Ovary (tissue), 9 donors: ENCODE data around the gene GAS1. TPM values are rescaled to one million over a fixed set of nuclear protein-coding genes. Genes with fewer than 3 reads are reported as not detected.

Experiments used
- DNase-seq, 5 donors: peaks; one replicate each; pipeline ENCODE4 v3.0.0-alpha.2; 2019 to 2020
- H3K27ac ChIP-seq, 2 donors: fragments of 200-600 bp; one replicate each; pipeline versions ENCODE4 v1.5.1 to v1.8.0; 2019 to 2022
- H3K27me3 ChIP-seq: fragments of 200-600 bp; one replicate; pipeline ENCODE4 v1.8.0; 2022
- H3K36me3 ChIP-seq: fragments of 200-600 bp; sonication (generic); one replicate; pipeline ENCODE4 v1.5.1; 2019
- H3K4me1 ChIP-seq: one replicate; pipeline ENCODE4 v1.8.1; 2013; ENCODE audit warnings: mild to moderate bottlenecking, moderate library complexity; ENCODE audit not compliant: insufficient read depth
- H3K4me3 ChIP-seq: fragments of 200-600 bp; sonication (generic); one replicate; pipeline ENCODE4 v1.5.1; 2017
- H3K9me3 ChIP-seq, 2 donors: fragments of 200-600 bp in 1 of 2; sonication (generic) in 1 of 2; one replicate each; pipeline versions ENCODE4 v1.5.1 to v1.8.1; 2013 to 2019; ENCODE audit warnings: mild to moderate bottlenecking in 1 of 2, moderate library complexity in 1 of 2
- EP300 ChIP-seq: sonication (generic); formaldehyde crosslinking; IDR thresholded peaks from one replicate; pipeline ENCODE4 v1.6.1; 2017; ENCODE audit warnings: antibody characterized with exemption
- POLR2A ChIP-seq: fragments of 450-650 bp; IDR thresholded peaks from one replicate; pipeline ENCODE4 v1.6.1; 2017; ENCODE audit warnings: antibody characterized with exemption, mild to moderate bottlenecking, moderate library complexity
- WGBS, 3 donors: extraction: QIAGEN DNeasy Blood & Tissue Kit in 1 of 3; methylation state at CpG; one replicate each; pipeline versions ENCODE4 v1.1.5 to v1.1.7; 2013 to 2017; 5-methylcytosine and 5-hydroxymethylcytosine counted together
- intact Hi-C, 4 donors: fragments of 100-400 bp; cut with DNase I; formaldehyde crosslinking; loops; one replicate each; pipeline versions ENCODE4 v1.11.0 to v1.15.1; 2022 to 2023
- polyA plus RNA-seq, 2 donors: library from polyadenylated mRNA; stranded (reverse); fragments of 200-250 nt in 1 of 2; fragments of 350-450 nt in 1 of 2; fragmentation: Illumina TruSeq in 1 of 2; extraction: RNeasy Lipid Tissue Mini Kit (QIAGEN cat#74804) in 1 of 2; gene quantifications; one replicate each; pipeline ENCODE4 v1.2.3, GENCODE V29; 2013 to 2014
- total RNA-seq, 7 donors: library from RNA; depleted of rRNA in 2 of 7; stranded (reverse); fragments of >200 nt in 2 of 7; fragmentation: NEBNext Ultra II Directional in 3 of 7; extraction: Animal tissue kit (Norgen Biotek cat#: 25700) in 3 of 7; gene quantifications; one replicate each; pipeline versions ENCODE4 v1.1.0 to v1.2.4, GENCODE V29; 2016 to 2023
- TF ChIP-seq, protein P1 (sequence below), 3 donors: fragments of 450-650 bp in 2 of 3; fragments of 200-600 bp in 1 of 3; IDR thresholded peaks; one replicate each; pipeline versions ENCODE4 v1.5.1 to v1.8.0; 2016 to 2022; ENCODE audit warnings: antibody characterized with exemption in 3 of 3, mild to moderate bottlenecking in 1 of 3
- donor health status: DM: no; HTN: no; CAD: no; lungs with moderate emphysema.
- donor health status: DM: no; HTN: no; CAD: no.
- donor health status: Bipolar disorder and iron deficiency.
- donor health status: DM: yes; HTN: yes; CAD: no.
- donor health status: DM: no; HTN: no; CAD: no.
- donor health status: DM: yes; HTN: yes; CAD: no.

GAS1 gene
- total and polyA plus RNA-seq, 9 donors: 30.9 to 251 (median 79.6) TPM

DNA sequence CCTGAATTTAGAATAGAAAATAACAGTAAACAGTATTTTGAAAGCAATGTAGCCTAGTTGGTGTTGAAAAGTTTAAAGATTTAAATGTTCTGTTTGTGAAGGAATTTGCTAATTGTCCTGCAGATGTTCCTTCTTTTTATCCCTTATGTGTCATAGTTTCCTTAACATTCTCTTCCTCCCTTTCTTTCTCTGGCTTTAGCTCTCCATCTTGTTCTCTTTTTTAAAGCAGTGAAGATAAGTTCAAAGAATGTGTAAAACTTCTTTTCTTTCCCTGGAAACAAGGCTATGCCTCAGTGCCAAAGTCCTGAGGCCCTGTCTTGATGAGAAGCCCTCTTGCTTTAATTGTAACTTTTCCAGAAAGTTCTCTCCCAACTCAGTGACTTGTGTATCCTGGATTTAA is 24.4 kb upstream of the GAS1 start:
- peak overlapping the region in 1 of 2 donors; percentile 56 for H3K27ac ChIP-seq
- H3K9me3 ChIP-seq: no peaks in the 10 kb centered on the region
- H3K36me3 ChIP-seq: no peaks in the 10 kb centered on the region
- DNase-seq: no peak
- no peaks in the 10 kb centered on the region for H3K27me3 ChIP-seq
- H3K4me1 ChIP-seq: peaks cover 8% of the 10 kb centered on the region
- no peak overlapping the region for H3K4me3 ChIP-seq
- intact Hi-C loops: no loop called here
- no peak for TF ChIP-seq POLR2A
- TF ChIP-seq EP300: no peak
- TF ChIP-seq, protein P1, sequence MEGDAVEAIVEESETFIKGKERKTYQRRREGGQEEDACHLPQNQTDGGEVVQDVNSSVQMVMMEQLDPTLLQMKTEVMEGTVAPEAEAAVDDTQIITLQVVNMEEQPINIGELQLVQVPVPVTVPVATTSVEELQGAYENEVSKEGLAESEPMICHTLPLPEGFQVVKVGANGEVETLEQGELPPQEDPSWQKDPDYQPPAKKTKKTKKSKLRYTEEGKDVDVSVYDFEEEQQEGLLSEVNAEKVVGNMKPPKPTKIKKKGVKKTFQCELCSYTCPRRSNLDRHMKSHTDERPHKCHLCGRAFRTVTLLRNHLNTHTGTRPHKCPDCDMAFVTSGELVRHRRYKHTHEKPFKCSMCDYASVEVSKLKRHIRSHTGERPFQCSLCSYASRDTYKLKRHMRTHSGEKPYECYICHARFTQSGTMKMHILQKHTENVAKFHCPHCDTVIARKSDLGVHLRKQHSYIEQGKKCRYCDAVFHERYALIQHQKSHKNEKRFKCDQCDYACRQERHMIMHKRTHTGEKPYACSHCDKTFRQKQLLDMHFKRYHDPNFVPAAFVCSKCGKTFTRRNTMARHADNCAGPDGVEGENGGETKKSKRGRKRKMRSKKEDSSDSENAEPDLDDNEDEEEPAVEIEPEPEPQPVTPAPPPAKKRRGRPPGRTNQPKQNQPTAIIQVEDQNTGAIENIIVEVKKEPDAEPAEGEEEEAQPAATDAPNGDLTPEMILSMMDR (IDR thresholded peaks at IDR 0.05): no peak

DNA sequence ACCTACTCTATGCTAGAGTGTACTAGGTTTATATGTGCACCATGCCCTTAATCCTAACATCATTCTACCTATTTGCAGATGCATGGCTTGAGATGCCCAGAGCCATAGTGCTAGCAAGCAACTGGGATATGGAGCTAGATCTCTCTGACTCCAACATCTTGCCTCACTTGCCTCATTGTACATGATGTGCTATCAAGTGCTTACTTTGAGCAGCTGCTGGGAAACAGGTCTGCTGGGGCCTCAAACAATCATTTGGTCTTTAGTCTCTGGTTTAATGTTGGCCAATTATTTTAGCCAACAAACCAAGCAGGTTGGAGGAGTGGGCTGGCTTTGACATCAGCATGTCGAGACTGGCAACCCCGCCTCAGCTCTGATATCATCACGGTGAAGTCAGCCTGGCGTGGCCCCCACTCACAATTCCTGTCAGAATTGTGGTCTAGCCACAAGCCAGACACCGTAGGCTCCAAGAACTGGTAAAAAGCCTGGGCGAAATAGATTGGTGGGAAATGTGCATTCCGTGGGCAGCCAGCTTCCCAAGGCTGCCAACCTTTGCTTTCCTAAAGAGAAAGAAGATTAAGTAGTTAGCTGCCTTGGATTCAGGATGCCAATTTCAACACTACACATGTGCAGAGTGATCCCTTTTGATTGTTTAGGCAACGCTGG is 21.1 kb upstream of the GAS1 start:
- Histone ChIP-seq H3K4me1 (peaks cover 14% of the 10 kb centered on the region), H3K36me3 (no peaks in the 10 kb centered on the region), H3K9me3 (no peaks in the 10 kb centered on the region), H3K4me3 (no peak overlapping the region), H3K27me3 (no peaks in the 10 kb centered on the region), H3K27ac (no peak overlapping the region)
- no peak for DNase-seq
- WGBS, 3 donors: 80 to 94% (median 81%) methylated on average over 8 of the region's 8 CpGs
- intact Hi-C loops: no loop called here
- TF ChIP-seq, protein P1 (IDR thresholded peaks at IDR 0.05): no peak
- no peak for TF ChIP-seq EP300
- TF ChIP-seq POLR2A: no peak

DNA sequence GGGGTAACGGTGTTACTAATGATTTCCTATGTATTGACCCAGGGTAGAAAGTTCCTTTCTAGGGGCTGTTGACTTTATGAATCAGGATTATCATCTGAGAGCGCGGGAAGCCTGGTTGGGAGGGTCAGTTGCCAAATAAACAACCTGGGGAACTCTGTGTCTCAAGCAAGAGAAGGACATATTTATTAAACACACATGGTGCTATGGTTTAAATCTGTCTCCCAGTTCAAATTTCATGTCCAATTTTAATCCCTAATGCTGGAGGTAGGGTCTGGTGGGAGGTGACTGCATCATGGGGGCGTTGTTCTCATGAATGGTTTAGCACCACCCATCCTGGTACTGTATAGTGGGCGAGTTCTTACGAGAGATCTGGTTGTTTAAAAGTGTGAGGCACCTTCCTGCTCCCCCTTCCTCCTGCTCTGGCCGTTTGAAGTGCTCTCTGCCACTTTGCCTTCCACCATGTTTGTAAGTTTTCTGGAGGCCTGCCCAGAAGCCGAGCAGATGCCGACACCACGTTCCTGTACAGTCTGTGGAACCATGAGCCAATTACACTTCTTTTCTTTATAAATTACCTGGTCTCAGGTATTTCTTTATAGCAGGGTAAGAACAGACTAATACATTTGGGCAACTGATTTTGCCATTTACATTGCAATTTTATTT is 19.7 kb upstream of the GAS1 start:
- H3K4me3 ChIP-seq: no peak overlapping the region
- TF ChIP-seq EP300 (no peak), POLR2A (no peak)
- TF ChIP-seq, protein P1 (IDR thresholded peaks at IDR 0.05): no peak
- no peaks in the 10 kb centered on the region for H3K9me3 ChIP-seq
- DNase-seq: peak in 2 of 5 donors; percentile 29 to 36
- intact Hi-C loops: no loop called here
- H3K27ac ChIP-seq: peak overlapping the region in 1 of 2 donors; percentile 78
- H3K36me3 ChIP-seq: no peaks in the 10 kb centered on the region
- peaks cover 19% of the 10 kb centered on the region for H3K4me1 ChIP-seq
- no peaks in the 10 kb centered on the region for H3K27me3 ChIP-seq
- WGBS, 3 donors: 22 to 49% (median 29%) methylated on average over 10 of the region's 10 CpGs

DNA sequence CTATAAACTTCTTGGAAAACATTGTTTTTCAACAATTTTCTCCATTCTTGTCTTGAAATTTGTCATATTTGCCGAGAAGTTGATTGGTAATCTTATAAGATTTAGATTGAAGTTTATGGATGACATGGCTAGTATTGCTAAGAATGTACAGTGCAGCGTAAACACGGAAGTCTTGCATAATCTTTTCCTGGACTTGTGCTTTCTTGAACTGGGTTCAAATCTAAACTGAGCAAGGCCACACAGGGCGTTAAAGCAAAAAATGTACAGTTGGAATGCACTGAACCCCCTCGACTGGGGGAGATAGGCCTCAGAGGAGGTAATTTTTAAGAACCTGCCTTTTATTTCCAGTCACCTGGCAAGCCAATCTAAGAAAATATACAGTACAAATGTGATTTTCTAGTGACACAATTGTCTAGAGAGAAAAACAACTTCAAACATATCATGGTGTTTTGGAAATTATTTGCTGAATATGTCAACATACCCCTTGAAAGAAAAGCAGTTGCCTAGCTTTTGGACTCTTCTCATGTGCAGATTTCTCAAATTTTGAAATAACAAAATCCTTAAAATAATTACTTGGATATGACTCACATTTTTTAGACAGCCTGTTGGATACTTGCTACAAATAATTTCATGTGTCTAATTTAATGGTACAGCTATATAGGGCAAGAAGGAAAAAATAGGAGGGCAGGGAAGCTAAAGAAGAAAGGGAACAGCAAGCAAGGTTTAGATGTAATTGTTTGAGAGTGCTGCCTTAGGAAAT is 18.5 kb upstream of the GAS1 start:
- intact Hi-C loops: no loop called here
- WGBS, 3 donors: 8 to 24% (median 11%) methylated on average over 5 of the region's 5 CpGs
- Histone ChIP-seq H3K9me3 (no peaks in the 10 kb centered on the region), H3K4me1 (peaks cover 17% of the 10 kb centered on the region), H3K27me3 (no peaks in the 10 kb centered on the region), H3K4me3 (no peak overlapping the region), H3K27ac (peak overlapping the region; percentile 40 to 78), H3K36me3 (no peaks in the 10 kb centered on the region)
- no peak for DNase-seq
- TF ChIP-seq EP300 (no peak), POLR2A (no peak)
- TF ChIP-seq, protein P1 (IDR thresholded peaks at IDR 0.05): no peak
